Uterus (tissue), 2 donors: ENCODE measurements around the gene MXRA7.

Experiments used
- CTCF ChIP-seq, 4 experiments: fragments of 200-600 bp in 2 of 4; fragments of 450-650 bp in 2 of 4; sonication (generic) in 2 of 4; IDR thresholded peaks; one replicate each; pipeline ENCODE4 v1.5.1; 2016 to 2019; ENCODE audit warnings: antibody characterized with exemption in 4 of 4, mild to moderate bottlenecking in 2 of 4, moderate library complexity in 1 of 4
- POLR2A ChIP-seq, 2 donors: fragments of 450-650 bp; IDR thresholded peaks; one replicate each; pipeline ENCODE4 v1.6.1; 2016; ENCODE audit warnings: antibody characterized with exemption in 2 of 2, mild to moderate bottlenecking in 1 of 2, moderate library complexity in 1 of 2

GRCh38 chr17:76734080-76734840 is 23.5 kb upstream of the MXRA7 start:
- TF ChIP-seq POLR2A (IDR thresholded peaks at IDR 0.05) (no peak), CTCF (IDR thresholded peaks at IDR 0.05) (no peak)
